ENCODE results near the gene STAMBP.
"Not testable (repeated sequence)": the region's sequence is repeated elsewhere in the genome, so short reads cannot be mapped to it uniquely, and the experiment has no call there.

STAMBP gene

GRCh38 chr2:73828818-73829570 is at the start of gene STAMBP:
Gene STAMBP (plus strand): TSS chr2:73828961. CDS start chr2:73830857, 1,896 bp downstream.
- peak within 1 kb of the TSS; percentile 96 for H3K4me3 Mint-ChIP-seq
- ATAC-seq (ENCODE audit: low read depth) (peak; percentile 85), DNase-seq (ENCODE audit: low spot score in 2 of 2) (peak; percentile 71 to 82)
- no peaks in the 10 kb centered on the region for H3K27me3 Mint-ChIP-seq
- H3K9me3 Mint-ChIP-seq, result no peaks in the 10 kb centered on the region
- H3K27ac Mint-ChIP-seq, result peak within 1 kb of the TSS; percentile 96
- H3K4me1 Mint-ChIP-seq, result peaks cover 31% of the 10 kb centered on the region
- peaks cover 9% of the 10 kb centered on the region for H3K36me3 Mint-ChIP-seq

GRCh38 chr2:73779467-73780236 is 49.1 kb upstream of the STAMBP start, which contains the start of gene DUSP11:
Gene DUSP11 (minus strand): TSS chr2:73780103. CDS start chr2:73779974, 129 bp downstream.
- Mint-ChIP-seq H3K4me3 (peak within 1 kb of the TSS; percentile 97), H3K36me3 (peaks cover 9% of the 10 kb centered on the region), H3K27ac (peak within 1 kb of the TSS; percentile 97), H3K9me3 (no peaks in the 10 kb centered on the region), H3K27me3 (peaks cover 2% of the 10 kb centered on the region), H3K4me1 (peaks cover 16% of the 10 kb centered on the region)
- DNase-seq (ENCODE audit: low spot score in 2 of 2), result peak; percentile 97 to 98
- peak; percentile 95 for ATAC-seq (ENCODE audit: low read depth)

GRCh38 chr2:73780237-73780582 is 48.6 kb upstream of the STAMBP start:
- H3K27ac Mint-ChIP-seq, result peak overlapping the region; percentile 97
- H3K9me3 Mint-ChIP-seq, result no peaks in the 10 kb centered on the region
- peaks cover 9% of the 10 kb centered on the region for H3K36me3 Mint-ChIP-seq
- peaks cover 16% of the 10 kb centered on the region for H3K4me1 Mint-ChIP-seq
- peaks cover 2% of the 10 kb centered on the region for H3K27me3 Mint-ChIP-seq
- no peak for ATAC-seq (ENCODE audit: low read depth)
- DNase-seq (ENCODE audit: low spot score in 2 of 2), result no peak
- H3K4me3 Mint-ChIP-seq, result peak overlapping the region; percentile 97

- H3K4me1 Mint-ChIP-seq; H3K27me3 Mint-ChIP-seq; H3K4me3 Mint-ChIP-seq; DNase-seq (ENCODE audit: low spot score in 2 of 2); H3K9me3 Mint-ChIP-seq; H3K36me3 Mint-ChIP-seq; H3K27ac Mint-ChIP-seq; ATAC-seq (ENCODE audit: low read depth): not testable (repeated sequence)
Measured at GRCh38 chr2:73783402-73783801, 45.4 kb upstream of the STAMBP start.

- not testable (repeated sequence) for H3K27me3 Mint-ChIP-seq; ATAC-seq (ENCODE audit: low read depth); H3K4me1 Mint-ChIP-seq; H3K4me3 Mint-ChIP-seq; DNase-seq (ENCODE audit: low spot score in 2 of 2); H3K27ac Mint-ChIP-seq; H3K36me3 Mint-ChIP-seq; H3K9me3 Mint-ChIP-seq
Measured at GRCh38 chr2:73783883-73784282, 44.9 kb upstream of the STAMBP start, which contains the start of gene C2orf78. Gene C2orf78 (plus strand): TSS chr2:73784183. CDS start chr2:73784310, 127 bp downstream.

GRCh38 chr2:73811878-73812277 is 16.9 kb upstream of the STAMBP start:
- Mint-ChIP-seq H3K27ac (no peak overlapping the region), H3K36me3 (no peaks in the 10 kb centered on the region), H3K27me3 (peaks cover 2% of the 10 kb centered on the region), H3K9me3 (no peaks in the 10 kb centered on the region), H3K4me1 (no peaks in the 10 kb centered on the region), H3K4me3 (no peak overlapping the region)
- no peak for ATAC-seq (ENCODE audit: low read depth)
- DNase-seq (ENCODE audit: low spot score in 2 of 2), result no peak

- no peaks in the 10 kb centered on the region for H3K36me3 Mint-ChIP-seq
- no peaks in the 10 kb centered on the region for H3K9me3 Mint-ChIP-seq
- peaks cover 2% of the 10 kb centered on the region for H3K27me3 Mint-ChIP-seq
- no peak overlapping the region for H3K4me3 Mint-ChIP-seq
- DNase-seq (ENCODE audit: low spot score in 2 of 2) (no peak), ATAC-seq (ENCODE audit: low read depth) (no peak)
- no peak overlapping the region for H3K27ac Mint-ChIP-seq
- H3K4me1 Mint-ChIP-seq, result no peaks in the 10 kb centered on the region
Measured at GRCh38 chr2:73812635-73813034, 16.1 kb upstream of the STAMBP start.

- no peak for ATAC-seq (ENCODE audit: low read depth)
- Mint-ChIP-seq H3K9me3 (no peaks in the 10 kb centered on the region), H3K27me3 (peaks cover 2% of the 10 kb centered on the region), H3K4me1 (peaks cover 10% of the 10 kb centered on the region), H3K27ac (no peak overlapping the region), H3K36me3 (no peaks in the 10 kb centered on the region), H3K4me3 (no peak overlapping the region)
- DNase-seq (ENCODE audit: low spot score in 2 of 2), result no peak
Measured at GRCh38 chr2:73818296-73818695, 10.5 kb upstream of the STAMBP start.

GRCh38 chr2:73821227-73821626 is 7.5 kb upstream of the STAMBP start:
- no peaks in the 10 kb centered on the region for H3K27me3 Mint-ChIP-seq
- no peaks in the 10 kb centered on the region for H3K36me3 Mint-ChIP-seq
- no peak for DNase-seq (ENCODE audit: low spot score in 2 of 2)
- H3K4me1 Mint-ChIP-seq, result peaks cover 14% of the 10 kb centered on the region
- peak overlapping the region; percentile 21 for H3K27ac Mint-ChIP-seq
- ATAC-seq (ENCODE audit: low read depth), result peak; percentile 33
- H3K4me3 Mint-ChIP-seq, result no peak overlapping the region
- H3K9me3 Mint-ChIP-seq, result no peaks in the 10 kb centered on the region

GRCh38 chr2:73821669-73822068 is 7.1 kb upstream of the STAMBP start:
- no peak for DNase-seq (ENCODE audit: low spot score in 2 of 2)
- Mint-ChIP-seq H3K27me3 (no peaks in the 10 kb centered on the region), H3K27ac (no peak overlapping the region), H3K9me3 (no peaks in the 10 kb centered on the region), H3K4me1 (peaks cover 14% of the 10 kb centered on the region), H3K36me3 (no peaks in the 10 kb centered on the region), H3K4me3 (no peak overlapping the region)
- ATAC-seq (ENCODE audit: low read depth), result no peak

- H3K36me3 Mint-ChIP-seq, result no peaks in the 10 kb centered on the region
- ATAC-seq (ENCODE audit: low read depth), result peak; percentile 84
- DNase-seq (ENCODE audit: low spot score in 2 of 2), result no peak
- H3K9me3 Mint-ChIP-seq, result no peaks in the 10 kb centered on the region
- no peaks in the 10 kb centered on the region for H3K27me3 Mint-ChIP-seq
- peaks cover 14% of the 10 kb centered on the region for H3K4me1 Mint-ChIP-seq
- no peak overlapping the region for H3K27ac Mint-ChIP-seq
- no peak overlapping the region for H3K4me3 Mint-ChIP-seq
Measured at GRCh38 chr2:73822276-73822675, 6.5 kb upstream of the STAMBP start.

GRCh38 chr2:73822991-73823390 is 5.8 kb upstream of the STAMBP start:
- H3K9me3 Mint-ChIP-seq, result no peaks in the 10 kb centered on the region
- ATAC-seq (ENCODE audit: low read depth) (no peak), DNase-seq (ENCODE audit: low spot score in 2 of 2) (no peak)
- H3K4me1 Mint-ChIP-seq, result peaks cover 19% of the 10 kb centered on the region
- no peaks in the 10 kb centered on the region for H3K27me3 Mint-ChIP-seq
- H3K27ac Mint-ChIP-seq, result peak overlapping the region; percentile 32
- no peak overlapping the region for H3K4me3 Mint-ChIP-seq
- H3K36me3 Mint-ChIP-seq, result no peaks in the 10 kb centered on the region

- Mint-ChIP-seq H3K27ac (peak overlapping the region; percentile 32), H3K27me3 (no peaks in the 10 kb centered on the region), H3K4me3 (no peak overlapping the region), H3K9me3 (no peaks in the 10 kb centered on the region), H3K36me3 (no peaks in the 10 kb centered on the region), H3K4me1 (peaks cover 19% of the 10 kb centered on the region)
- ATAC-seq (ENCODE audit: low read depth) (no peak), DNase-seq (ENCODE audit: low spot score in 2 of 2) (no peak)
Measured at GRCh38 chr2:73823416-73823815, 5.3 kb upstream of the STAMBP start.

- ATAC-seq (ENCODE audit: low read depth), result no peak
- DNase-seq (ENCODE audit: low spot score in 2 of 2), result peak in 1 of 2 donors; percentile 46
- Mint-ChIP-seq H3K36me3 (no peaks in the 10 kb centered on the region), H3K27me3 (no peaks in the 10 kb centered on the region), H3K4me3 (no peak overlapping the region), H3K9me3 (no peaks in the 10 kb centered on the region), H3K27ac (no peak overlapping the region), H3K4me1 (peaks cover 22% of the 10 kb centered on the region)
Measured at GRCh38 chr2:73823916-73824523, 4.7 kb upstream of the STAMBP start.

All from memory B cell (primary cell).